HG02885 (cell line): ENCODE results near the gene ZW10.
"Not testable (repeated sequence)": the region's sequence is repeated elsewhere in the genome, so short reads cannot be mapped to it uniquely, and the experiment has no call there.

Experiments
- ATAC-seq: cut with Tn5 transposase; IDR thresholded peaks from one replicate; pipeline ENCODE4 v1.9.1; 2021; ENCODE audit warnings: mild to moderate bottlenecking; ENCODE audit not compliant: unreplicated experiment, poor library complexity

ZW10 gene

DNA sequence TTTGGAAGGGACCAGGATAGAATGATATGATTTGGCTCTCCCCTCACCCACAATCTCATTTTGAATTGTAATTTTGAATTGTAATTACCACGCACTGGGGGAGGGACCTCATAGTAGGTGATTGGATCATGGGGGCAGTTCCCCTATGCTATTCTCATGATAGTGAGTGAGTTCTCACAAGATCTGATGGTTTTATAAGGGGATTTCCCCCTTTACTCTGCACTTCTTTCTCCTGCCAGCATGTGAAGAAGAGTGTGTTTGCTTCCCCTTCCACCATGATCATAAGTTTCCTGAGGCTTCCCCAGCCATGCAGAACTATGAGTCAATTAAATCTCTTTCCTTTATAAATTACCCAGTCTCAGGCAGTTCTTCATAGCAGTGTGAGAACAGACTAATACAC lies 69.9 kb downstream of the ZW10 start:
- not testable (repeated sequence) for ATAC-seq

DNA sequence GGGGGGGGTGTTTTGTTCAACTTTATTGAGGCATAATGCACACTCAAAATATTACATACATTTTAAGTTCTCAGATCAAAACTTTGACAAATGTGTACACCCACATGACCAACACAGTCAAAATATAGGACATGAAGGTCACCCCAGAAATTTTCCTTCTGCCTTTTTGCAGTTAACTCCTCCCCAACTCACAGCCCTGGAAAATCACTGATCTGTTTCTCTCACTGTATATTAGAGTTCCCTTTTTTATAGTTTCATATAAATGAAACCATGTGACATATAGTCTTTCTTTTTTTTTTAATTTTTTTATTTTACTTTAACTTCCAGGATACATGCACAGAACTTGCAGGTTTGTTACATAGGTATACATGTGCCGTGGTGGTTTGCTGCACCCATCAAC lies 72.0 kb downstream of the ZW10 start:
- ATAC-seq = no peak

DNA sequence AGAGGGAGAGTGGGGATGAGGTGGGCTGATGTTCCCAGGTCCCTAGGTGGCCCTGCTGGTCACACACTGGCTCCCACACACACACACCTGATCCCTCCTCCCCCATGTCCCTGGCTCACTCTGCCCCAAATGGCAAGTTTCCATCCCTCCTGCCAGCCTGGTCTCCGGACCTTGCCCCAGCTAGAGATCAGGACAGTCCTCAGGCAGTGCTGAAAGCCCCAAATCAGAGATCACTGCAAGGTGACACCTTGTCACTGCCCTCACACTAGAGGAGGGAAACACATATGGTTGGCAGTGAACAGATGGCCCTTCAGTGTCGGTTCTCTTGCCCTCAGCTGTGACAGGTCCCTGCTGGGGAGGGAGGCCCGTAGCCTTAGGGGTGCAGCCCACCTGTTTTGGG lies 75.0 kb downstream of the ZW10 start:
- ATAC-seq = no peak

DNA sequence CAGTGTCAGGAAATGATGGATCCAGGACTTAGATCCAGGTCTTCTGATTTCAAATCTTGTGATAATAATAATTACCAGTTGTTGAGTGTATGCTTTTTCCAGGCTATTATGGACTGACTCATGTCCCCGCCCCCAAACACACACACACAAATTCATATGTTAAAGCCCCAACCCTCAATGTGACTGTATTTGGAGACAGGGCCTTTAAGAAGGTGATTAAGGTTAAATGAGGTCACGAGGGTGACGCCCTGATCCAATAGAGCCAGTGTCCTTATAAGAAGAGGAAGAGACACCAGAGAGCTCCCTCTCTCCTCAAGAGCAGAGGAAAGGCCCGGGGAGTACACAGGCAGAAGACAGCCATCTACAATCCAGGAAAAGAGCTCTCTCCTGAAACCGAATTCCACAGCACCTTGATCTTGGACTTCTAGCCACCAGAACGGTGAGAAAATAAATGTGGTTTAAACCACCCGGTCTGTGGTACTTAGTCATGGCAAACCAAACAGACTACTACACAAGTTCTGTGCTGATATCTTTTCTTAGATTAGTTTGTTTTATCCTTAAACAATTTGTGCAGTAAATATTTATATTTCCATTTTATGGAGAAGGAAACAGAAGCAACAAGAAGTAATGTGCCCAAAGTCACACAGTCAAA lies 75.6 kb downstream of the ZW10 start:
- ATAC-seq = no peak

DNA sequence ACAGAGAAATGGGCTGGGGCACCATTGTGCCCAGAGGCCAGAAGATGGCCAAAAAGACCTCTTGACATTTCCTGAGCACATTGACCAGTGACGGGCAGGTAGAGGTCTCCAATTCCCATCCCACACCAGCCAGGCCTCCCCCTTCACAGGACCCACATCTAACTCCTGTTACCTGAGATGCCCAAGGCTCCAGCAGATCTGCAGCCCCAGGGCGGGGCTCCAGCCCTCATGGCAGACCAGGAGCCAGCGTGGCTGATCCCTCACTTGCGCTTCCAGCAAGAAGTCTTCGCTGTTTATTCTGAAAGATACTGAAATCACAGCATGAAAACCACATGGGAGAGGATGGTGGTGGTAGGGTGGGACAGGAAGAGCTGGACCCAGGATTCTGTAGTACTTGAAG lies 76.4 kb downstream of the ZW10 start:
- no peak for ATAC-seq

DNA sequence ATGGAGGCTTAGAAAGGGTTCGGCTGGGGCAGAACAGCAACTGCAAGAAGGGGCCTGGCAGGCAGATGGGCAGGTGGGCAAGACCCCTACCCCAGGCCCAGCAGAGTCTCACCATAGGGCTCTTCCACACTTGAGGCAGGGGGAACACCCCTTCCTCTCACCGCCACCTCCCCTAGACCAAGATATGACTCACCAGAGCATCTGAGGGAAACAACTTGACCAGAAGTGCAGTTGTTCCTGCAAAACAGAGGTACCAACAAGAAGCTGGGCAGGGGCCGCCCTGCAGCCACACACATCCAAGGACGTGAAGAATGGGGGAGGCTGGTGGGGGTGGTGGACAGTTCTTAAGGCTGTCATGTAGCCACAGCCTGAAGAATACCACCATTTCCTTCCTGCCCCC lies 78.3 kb downstream of the ZW10 start:
- no peak for ATAC-seq

DNA sequence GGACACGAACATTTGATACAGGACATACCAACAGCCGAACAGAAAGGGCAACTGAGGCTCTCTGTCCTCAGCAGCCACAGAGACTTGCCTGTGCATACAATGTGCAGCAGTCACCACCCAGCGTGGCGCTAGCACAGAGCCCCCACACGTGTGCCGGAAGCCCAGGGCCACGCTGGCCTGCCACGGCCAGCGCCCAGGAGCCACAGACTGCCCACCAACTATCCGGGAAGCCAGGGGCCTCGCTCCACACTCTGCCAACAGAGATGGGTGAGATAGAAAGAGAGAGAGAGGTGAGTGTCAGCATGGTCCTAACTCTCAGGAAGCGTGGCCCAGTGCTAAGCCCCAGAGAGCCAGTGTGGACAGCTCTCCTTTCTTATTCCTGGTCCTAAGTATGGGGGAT lies 79.1 kb downstream of the ZW10 start:
- ATAC-seq = no peak

DNA sequence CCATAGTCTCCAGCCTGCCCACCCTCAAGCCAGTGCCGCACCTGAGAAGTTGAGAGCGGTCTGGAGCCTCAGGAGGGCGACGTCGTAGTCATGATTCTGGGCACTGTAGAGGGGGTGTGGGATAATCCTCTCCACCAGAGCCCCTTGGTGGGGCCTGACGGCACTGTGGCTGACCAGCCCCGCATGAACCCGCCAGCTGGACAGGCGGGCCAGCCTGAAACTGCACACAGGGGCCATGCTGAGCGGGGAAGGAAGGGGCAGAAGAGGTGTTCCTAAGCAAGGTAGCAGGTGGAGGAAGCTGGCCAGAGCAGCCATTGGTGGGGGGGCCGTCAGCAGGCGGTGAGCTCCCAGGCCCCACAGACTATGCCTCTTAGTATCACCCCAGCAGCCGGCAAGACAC lies 80.5 kb downstream of the ZW10 start:
- ATAC-seq = no peak

DNA sequence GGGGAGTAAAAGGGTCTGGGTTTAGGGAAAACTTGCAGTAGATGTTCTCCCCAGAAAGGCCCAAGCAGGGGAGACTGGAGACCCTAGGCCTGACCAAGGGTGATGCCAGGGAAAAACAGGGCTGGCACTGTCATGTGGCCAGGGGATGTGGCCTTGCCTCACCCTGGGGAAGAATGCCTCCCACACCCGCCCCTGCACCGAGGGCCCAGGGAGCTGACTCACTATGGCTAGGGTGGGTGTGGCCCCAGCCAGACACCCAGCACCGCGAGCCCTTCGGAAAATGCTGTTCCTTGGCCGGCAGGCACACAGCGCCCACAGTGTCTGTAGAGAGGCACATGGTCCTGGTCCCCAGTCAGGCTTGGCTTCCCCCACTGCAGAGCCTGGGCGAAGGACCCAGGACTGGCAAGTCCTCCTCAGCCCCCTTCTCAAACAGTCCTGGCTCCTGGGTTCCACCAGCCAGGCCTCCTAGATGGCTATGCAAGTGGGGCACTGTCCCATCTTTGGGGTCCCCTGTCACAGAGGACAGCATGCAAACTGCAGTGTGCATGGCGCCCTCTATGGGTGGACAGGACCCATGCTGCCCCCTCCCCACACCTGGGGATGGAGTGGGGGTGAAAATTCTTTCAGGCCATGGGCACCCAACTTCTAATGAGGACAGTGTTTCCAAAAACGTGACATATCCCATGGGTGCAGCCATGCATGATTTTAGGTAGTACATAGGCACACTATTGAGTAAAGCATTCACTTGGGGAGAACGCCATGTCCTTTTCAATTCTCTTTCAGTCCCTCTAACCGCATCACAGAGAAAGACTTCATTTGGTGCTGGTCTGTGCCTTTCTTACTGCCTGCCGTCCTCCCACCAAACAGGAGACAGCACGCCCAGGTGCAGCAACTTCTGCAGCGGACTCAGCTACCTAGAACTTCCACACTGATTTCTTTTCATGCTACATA lies 82.6 kb downstream of the ZW10 start:
- ATAC-seq = no peak

DNA sequence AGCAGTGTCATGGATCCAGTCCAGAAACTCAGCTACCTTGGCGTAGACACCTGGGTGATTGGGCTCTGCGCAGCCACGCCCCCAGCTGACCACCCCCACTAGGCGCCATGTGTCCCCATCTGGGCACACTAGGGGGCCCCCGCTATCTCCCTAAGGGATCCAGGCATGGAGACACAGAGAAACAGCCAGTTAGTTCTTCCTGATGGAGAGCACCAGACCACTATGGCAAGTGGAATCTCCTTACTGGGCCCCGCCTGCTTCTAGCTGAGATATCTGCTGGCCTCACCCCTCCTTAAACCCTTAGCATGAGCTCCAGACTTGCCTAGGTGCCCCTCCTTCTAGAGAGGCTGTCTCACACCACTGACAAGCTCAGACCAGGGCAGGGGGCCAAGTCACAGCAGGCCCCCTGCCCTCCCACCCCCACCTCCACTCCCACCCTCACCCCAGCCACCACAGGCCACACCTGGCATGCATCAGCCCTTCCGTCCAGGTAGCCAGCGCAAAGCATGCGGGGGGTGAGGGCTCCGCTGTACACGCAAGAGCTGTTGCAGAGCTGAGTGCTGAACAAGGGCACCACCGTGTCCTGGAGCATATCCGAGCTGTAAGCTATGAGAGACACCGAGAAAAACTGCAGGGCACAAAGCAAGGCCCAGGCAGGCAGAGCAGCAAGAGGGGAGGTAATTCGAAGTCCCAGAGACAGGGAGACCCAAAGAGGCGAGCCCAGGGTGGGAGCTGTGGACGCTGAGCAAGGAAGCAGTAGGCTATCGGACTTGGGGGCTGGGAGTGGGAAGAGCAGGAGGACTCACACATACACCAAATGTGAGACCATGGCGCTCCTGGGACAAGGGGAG lies 83.5 kb downstream of the ZW10 start:
- ATAC-seq = no peak

DNA sequence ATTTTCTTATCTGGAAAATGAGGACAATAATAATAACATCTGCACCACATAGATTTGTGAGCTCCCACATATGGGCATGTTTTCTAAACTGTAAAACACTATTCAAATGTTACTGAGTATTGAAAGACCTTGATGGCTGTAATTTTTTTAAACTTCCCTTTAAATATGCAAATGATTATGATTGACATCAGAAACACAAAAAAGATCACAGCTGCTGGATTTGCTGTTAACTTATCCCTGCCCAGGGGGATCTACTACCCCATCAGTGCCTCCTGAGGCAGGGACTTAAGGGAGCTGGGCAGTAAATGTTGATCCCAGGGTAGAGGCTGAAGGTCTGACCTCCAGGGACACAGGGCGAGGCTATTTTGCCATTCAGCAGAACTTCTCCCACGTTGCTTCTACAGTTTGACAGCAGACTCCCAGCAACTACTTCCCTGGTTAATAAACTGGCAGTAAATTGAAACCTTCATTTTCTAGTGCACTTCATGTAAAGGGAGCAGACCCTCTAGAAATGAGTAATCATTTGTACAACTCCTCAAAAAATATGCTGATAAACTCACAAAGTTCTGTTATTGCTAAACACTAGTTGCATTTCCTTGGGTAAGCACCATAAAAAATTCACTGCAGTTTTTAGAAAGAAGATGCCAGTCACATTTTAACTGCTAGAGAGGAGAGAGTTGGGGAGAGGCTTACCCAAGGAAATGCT lies 87.7 kb downstream of the ZW10 start:
- ATAC-seq = no peak

DNA sequence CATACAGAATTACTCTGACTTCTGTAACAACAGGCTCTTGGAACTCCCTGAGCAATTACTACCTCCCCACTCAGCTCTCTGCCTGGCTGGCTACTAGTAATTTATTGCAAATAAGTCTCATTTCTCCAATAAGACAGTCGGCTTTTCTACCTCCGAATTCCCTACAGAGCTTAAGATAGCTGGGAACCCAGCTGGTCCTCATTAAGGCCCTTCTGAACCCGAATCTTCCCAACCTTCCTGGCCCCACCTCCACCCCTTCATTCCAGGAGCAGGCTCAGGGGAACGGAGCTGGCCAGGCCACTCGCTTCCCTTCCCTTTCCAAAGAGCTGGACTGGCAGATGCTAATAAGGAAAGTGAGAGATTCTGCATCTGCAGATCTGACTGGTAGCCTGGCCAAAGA lies 89.0 kb downstream of the ZW10 start:
- ATAC-seq = no peak

DNA sequence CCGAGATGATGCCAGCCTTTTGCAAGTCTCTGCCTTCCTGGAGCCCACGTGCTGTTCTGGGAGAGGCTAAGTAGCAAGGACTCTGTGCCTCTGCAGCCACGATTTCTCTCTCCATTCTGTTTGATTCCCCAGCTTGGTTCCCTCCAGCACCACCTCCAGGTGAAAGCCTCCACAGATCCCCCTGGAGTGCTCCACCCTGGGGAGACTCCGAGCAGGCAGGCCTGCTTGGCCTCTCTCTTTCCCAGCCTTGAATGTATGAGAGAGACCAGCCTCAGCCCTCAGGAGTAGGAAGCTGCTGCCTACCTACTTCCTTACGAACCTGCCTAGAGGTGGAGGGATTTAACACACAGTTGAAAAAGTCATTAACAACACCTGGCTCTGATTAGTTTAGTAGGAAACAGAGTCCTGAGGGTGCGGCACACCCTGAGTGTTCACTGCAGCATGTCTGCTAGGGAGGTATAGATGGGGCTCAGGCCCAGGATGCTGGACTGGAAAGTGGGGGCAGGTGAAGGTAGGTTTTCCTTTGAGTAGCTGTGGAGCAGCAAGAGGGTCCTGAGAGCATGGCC lies 89.9 kb downstream of the ZW10 start:
- ATAC-seq = no peak
